VCaP (cell line): ENCODE data around the gene FZD2.

ENCODE experiments used
- H3K27ac ChIP-seq: fragments of 450-650 bp; 2 replicates; pipeline ENCODE4 v1.5.1; 2017
- TF ChIP-seq, protein P1 (sequence below): fragments of 450-650 bp; conservative IDR thresholded peaks from 2 replicates; pipeline ENCODE4 v1.5.1; 2017; ENCODE audit warnings: mild to moderate bottlenecking, moderate library complexity

FZD2 gene

DNA sequence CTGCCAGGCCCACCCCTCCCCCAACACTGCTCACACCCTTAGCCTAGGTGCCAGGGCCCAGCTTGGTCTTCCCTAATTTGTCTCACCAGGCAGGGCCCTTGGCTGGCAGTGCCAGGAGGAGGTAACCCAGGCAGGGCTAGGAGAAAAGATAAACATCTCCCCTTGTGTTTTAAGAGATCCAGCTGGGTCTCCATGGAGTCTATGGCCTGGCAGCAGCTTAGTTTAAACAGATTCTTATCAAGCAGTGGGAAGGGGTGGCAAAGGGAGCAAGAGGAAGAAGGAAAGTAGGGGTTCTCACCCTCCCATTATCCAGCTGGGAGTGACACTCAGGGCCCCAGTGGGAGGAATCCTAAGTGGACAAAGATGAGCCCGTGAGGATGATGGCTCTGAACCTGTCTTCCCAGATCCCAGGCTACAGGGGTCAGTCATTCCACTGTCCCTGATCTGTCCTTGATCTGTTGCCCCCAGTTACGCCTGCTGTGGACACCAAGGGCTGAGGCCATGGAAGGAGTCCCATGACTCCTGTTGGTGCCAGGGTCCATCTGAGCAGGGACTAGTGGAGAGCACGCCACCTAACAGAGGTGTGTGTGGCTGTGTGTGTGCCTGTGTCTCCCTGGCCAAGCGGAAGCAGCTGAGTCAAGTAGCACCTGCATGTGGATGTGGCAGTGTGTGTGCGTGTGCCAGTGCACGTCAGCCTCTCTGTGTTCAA is 51.6 kb downstream of the FZD2 start:
- TF ChIP-seq, protein P1, sequence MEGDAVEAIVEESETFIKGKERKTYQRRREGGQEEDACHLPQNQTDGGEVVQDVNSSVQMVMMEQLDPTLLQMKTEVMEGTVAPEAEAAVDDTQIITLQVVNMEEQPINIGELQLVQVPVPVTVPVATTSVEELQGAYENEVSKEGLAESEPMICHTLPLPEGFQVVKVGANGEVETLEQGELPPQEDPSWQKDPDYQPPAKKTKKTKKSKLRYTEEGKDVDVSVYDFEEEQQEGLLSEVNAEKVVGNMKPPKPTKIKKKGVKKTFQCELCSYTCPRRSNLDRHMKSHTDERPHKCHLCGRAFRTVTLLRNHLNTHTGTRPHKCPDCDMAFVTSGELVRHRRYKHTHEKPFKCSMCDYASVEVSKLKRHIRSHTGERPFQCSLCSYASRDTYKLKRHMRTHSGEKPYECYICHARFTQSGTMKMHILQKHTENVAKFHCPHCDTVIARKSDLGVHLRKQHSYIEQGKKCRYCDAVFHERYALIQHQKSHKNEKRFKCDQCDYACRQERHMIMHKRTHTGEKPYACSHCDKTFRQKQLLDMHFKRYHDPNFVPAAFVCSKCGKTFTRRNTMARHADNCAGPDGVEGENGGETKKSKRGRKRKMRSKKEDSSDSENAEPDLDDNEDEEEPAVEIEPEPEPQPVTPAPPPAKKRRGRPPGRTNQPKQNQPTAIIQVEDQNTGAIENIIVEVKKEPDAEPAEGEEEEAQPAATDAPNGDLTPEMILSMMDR, result no peak
- H3K27ac ChIP-seq, result peak overlapping the region; percentile 76

DNA sequence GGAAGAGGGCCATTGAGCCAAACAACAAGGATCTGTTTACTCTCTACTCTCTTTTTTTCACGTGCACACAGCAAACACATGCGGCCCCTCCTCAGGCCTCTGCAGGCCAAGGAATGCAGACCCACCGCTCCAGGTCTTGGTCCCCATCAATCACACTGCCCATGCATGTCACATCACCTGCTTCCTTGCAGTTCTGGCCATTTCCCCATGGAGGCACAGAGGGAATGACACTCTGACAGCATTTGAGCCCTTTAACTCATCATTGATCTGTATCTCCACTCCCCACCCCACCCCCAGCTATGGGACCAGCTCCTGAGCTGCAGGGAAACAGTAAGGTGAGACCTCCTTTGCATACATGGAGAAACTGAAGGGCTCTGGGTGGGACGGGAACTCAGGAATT is 53.0 kb downstream of the FZD2 start:
- no peak overlapping the region for H3K27ac ChIP-seq
- TF ChIP-seq, protein P1, result no peak
